ENCODE measurements around the gene ITIH1.
"Not testable (repeated sequence)": the region's sequence is repeated elsewhere in the genome, so short reads cannot be mapped to it uniquely, and the experiment has no call there.

Gene ITIH1

GRCh38 chr3:52774066-52774713, 3.2 kb upstream of the ITIH1 start:
- no peak for DNase-seq (ENCODE audit: low read depth)

- no peak for DNase-seq (ENCODE audit: low read depth)
Measured at GRCh38 chr3:52774901-52775864, 2.2 kb upstream of the ITIH1 start.

- no peak for DNase-seq (ENCODE audit: low read depth)
Measured at GRCh38 chr3:52775877-52776276, 1.5 kb upstream of the ITIH1 start.

GRCh38 chr3:52776486-52776885, 913 bp upstream of the ITIH1 start:
- DNase-seq (ENCODE audit: low read depth) = not testable (repeated sequence)

- DNase-seq (ENCODE audit: low read depth) = no peak
Measured at GRCh38 chr3:52777959-52778805, 783 bp downstream of the ITIH1 start.

- no peak for DNase-seq (ENCODE audit: low read depth)
Measured at GRCh38 chr3:52779011-52779836, 1.8 kb downstream of the ITIH1 start.

GRCh38 chr3:52779837-52780585, 2.6 kb downstream of the ITIH1 start:
- no peak for DNase-seq (ENCODE audit: low read depth)

GRCh38 chr3:52781741-52782140, 4.3 kb downstream of the ITIH1 start:
- no peak for DNase-seq (ENCODE audit: low read depth)

GRCh38 chr3:52782412-52783210, 5.2 kb downstream of the ITIH1 start:
- DNase-seq (ENCODE audit: low read depth) = no peak

- DNase-seq (ENCODE audit: low read depth) = no peak
Measured at GRCh38 chr3:52783211-52783555, 5.8 kb downstream of the ITIH1 start.

- no peak for DNase-seq (ENCODE audit: low read depth)
Measured at GRCh38 chr3:52784021-52784621, 6.7 kb downstream of the ITIH1 start.

GRCh38 chr3:52784931-52785590, 7.7 kb downstream of the ITIH1 start:
- DNase-seq (ENCODE audit: low read depth) = no peak

- DNase-seq (ENCODE audit: low read depth) = no peak
Measured at GRCh38 chr3:52786330-52787215, 9.2 kb downstream of the ITIH1 start.

- DNase-seq (ENCODE audit: low read depth) = no peak
Measured at GRCh38 chr3:52787246-52787645, 9.8 kb downstream of the ITIH1 start.

- DNase-seq (ENCODE audit: low read depth) = no peak
Measured at GRCh38 chr3:52787672-52788625, 10.6 kb downstream of the ITIH1 start.

GRCh38 chr3:52788890-52789745, 11.7 kb downstream of the ITIH1 start:
- DNase-seq (ENCODE audit: low read depth) = no peak

Data from stimulated activated CD8-positive, alpha-beta memory T cell treated with anti-CD3 and anti-CD28 coated beads, Interleukin-15, amount 100 ng/mL, for 24 hours (primary cell).